Measurements from ENCODE around the gene IMPACT.

Gene IMPACT

GRCh38 chr18:24470022-24470618, 43.6 kb downstream of the IMPACT start:
- Histone ChIP-seq H3K27ac (ENCODE audit: poor library complexity, severe bottlenecking) (no peak overlapping the region), H3K9me3 (ENCODE audit: severe bottlenecking) (no peaks in the 10 kb centered on the region), H3K36me3 (ENCODE audit: low read depth) (no peaks in the 10 kb centered on the region), H3K4me3 (ENCODE audit: severe bottlenecking) (no peak overlapping the region), H3K4me1 (ENCODE audit: insufficient read depth, poor library complexity, severe bottlenecking) (peaks cover 4% of the 10 kb centered on the region), H3K27me3 (ENCODE audit: insufficient read depth, poor library complexity, severe bottlenecking) (no peaks in the 10 kb centered on the region)
- TF ChIP-seq CTCF (IDR thresholded peaks at IDR 0.05; ENCODE audit: poor library complexity, severe bottlenecking) = no peak
- DNase-seq (ENCODE audit: low spot score) (no peak), ATAC-seq (ENCODE audit: low read depth) (no peak)

GRCh38 chr18:24470805-24471204, 44.3 kb downstream of the IMPACT start:
- H3K9me3 ChIP-seq (ENCODE audit: severe bottlenecking) = no peaks in the 10 kb centered on the region
- peaks cover 4% of the 10 kb centered on the region for H3K4me1 ChIP-seq (ENCODE audit: insufficient read depth, poor library complexity, severe bottlenecking)
- DNase-seq (ENCODE audit: low spot score) (no peak), ATAC-seq (ENCODE audit: low read depth) (no peak)
- H3K27ac ChIP-seq (ENCODE audit: poor library complexity, severe bottlenecking) = no peak overlapping the region
- H3K27me3 ChIP-seq (ENCODE audit: insufficient read depth, poor library complexity, severe bottlenecking) = no peaks in the 10 kb centered on the region
- no peak for TF ChIP-seq CTCF (IDR thresholded peaks at IDR 0.05; ENCODE audit: poor library complexity, severe bottlenecking)
- no peaks in the 10 kb centered on the region for H3K36me3 ChIP-seq (ENCODE audit: low read depth)
- H3K4me3 ChIP-seq (ENCODE audit: severe bottlenecking) = no peak overlapping the region

- DNase-seq (ENCODE audit: low spot score) (no peak), ATAC-seq (ENCODE audit: low read depth) (no peak)
Measured at GRCh38 chr18:24472591-24472990, 46.1 kb downstream of the IMPACT start.

GRCh38 chr18:24474406-24474805, 47.9 kb downstream of the IMPACT start:
- no peak for ATAC-seq (ENCODE audit: low read depth)
- no peak for TF ChIP-seq CTCF (IDR thresholded peaks at IDR 0.05; ENCODE audit: poor library complexity, severe bottlenecking)

More at GRCh38 chr18:24472591-24472990, 46.1 kb downstream of the IMPACT start:
- Histone ChIP-seq H3K36me3 (ENCODE audit: low read depth) (no peaks in the 10 kb centered on the region), H3K4me1 (ENCODE audit: insufficient read depth, poor library complexity, severe bottlenecking) (peaks cover 4% of the 10 kb centered on the region), H3K27ac (ENCODE audit: poor library complexity, severe bottlenecking) (no peak overlapping the region), H3K9me3 (ENCODE audit: severe bottlenecking) (no peaks in the 10 kb centered on the region), H3K4me3 (ENCODE audit: severe bottlenecking) (no peak overlapping the region), H3K27me3 (ENCODE audit: insufficient read depth, poor library complexity, severe bottlenecking) (no peaks in the 10 kb centered on the region)
- TF ChIP-seq CTCF (IDR thresholded peaks at IDR 0.05; ENCODE audit: poor library complexity, severe bottlenecking) = no peak

GRCh38 chr18:24475926-24476589, 49.6 kb downstream of the IMPACT start:
- DNase-seq (ENCODE audit: low spot score) (no peak), ATAC-seq (ENCODE audit: low read depth) (no peak)
- Histone ChIP-seq H3K27me3 (ENCODE audit: insufficient read depth, poor library complexity, severe bottlenecking) (no peaks in the 10 kb centered on the region), H3K4me1 (ENCODE audit: insufficient read depth, poor library complexity, severe bottlenecking) (peaks cover 4% of the 10 kb centered on the region), H3K27ac (ENCODE audit: poor library complexity, severe bottlenecking) (no peak overlapping the region), H3K4me3 (ENCODE audit: severe bottlenecking) (no peak overlapping the region), H3K9me3 (ENCODE audit: severe bottlenecking) (no peaks in the 10 kb centered on the region), H3K36me3 (ENCODE audit: low read depth) (no peaks in the 10 kb centered on the region)
- TF ChIP-seq CTCF (IDR thresholded peaks at IDR 0.05; ENCODE audit: poor library complexity, severe bottlenecking) = no peak

More at GRCh38 chr18:24474406-24474805, 47.9 kb downstream of the IMPACT start:
- H3K4me3 ChIP-seq (ENCODE audit: severe bottlenecking) = no peak overlapping the region
- no peak for DNase-seq (ENCODE audit: low spot score)
- peaks cover 4% of the 10 kb centered on the region for H3K4me1 ChIP-seq (ENCODE audit: insufficient read depth, poor library complexity, severe bottlenecking)
- no peaks in the 10 kb centered on the region for H3K9me3 ChIP-seq (ENCODE audit: severe bottlenecking)
- H3K27me3 ChIP-seq (ENCODE audit: insufficient read depth, poor library complexity, severe bottlenecking) = no peaks in the 10 kb centered on the region
- H3K27ac ChIP-seq (ENCODE audit: poor library complexity, severe bottlenecking) = no peak overlapping the region
- no peaks in the 10 kb centered on the region for H3K36me3 ChIP-seq (ENCODE audit: low read depth)

Data from RWPE2 (cell line).